DND-41 (cell line): ENCODE data around the gene GRB2.

ENCODE experiments used
- CTCF ChIP-seq: IDR thresholded peaks from 2 replicates; pipeline ENCODE4 v1.5.1; 2012; ENCODE audit warnings: borderline replicate concordance, low read length, moderate library complexity, mild to moderate bottlenecking; ENCODE audit not compliant: poor library complexity, severe bottlenecking; ENCODE audit errors: extremely low read depth
- EZH2 ChIP-seq: IDR thresholded peaks from 3 replicates; pipeline ENCODE4 v1.6.1; 2012; ENCODE audit warnings: borderline replicate concordance, low read depth, mild to moderate bottlenecking, moderate library complexity, low read length, inconsistent platforms; ENCODE audit not compliant: severe bottlenecking

GRCh38 chr17:75315541-75316243 lies 89.8 kb downstream of the GRB2 start:
- no peak for TF ChIP-seq CTCF
- no peak for TF ChIP-seq EZH2
